Esophagus muscularis mucosa (tissue), 3 donors: Measurements from ENCODE around the gene WFDC10A.

Source experiments
- EP300 ChIP-seq: sonication (generic); formaldehyde crosslinking; IDR thresholded peaks from one replicate; pipeline ENCODE4 v1.6.1; 2017; ENCODE audit warnings: antibody characterized with exemption
- TF ChIP-seq, protein P1 (sequence below), 3 experiments: fragments of 200-600 bp in 2 of 3; fragments of 450-650 bp in 1 of 3; sonication (generic) in 2 of 3; IDR thresholded peaks; one replicate each; pipeline ENCODE4 v1.5.1; 2017 to 2019; ENCODE audit warnings: antibody characterized with exemption in 3 of 3, mild to moderate bottlenecking in 2 of 3, moderate library complexity in 1 of 3

DNA sequence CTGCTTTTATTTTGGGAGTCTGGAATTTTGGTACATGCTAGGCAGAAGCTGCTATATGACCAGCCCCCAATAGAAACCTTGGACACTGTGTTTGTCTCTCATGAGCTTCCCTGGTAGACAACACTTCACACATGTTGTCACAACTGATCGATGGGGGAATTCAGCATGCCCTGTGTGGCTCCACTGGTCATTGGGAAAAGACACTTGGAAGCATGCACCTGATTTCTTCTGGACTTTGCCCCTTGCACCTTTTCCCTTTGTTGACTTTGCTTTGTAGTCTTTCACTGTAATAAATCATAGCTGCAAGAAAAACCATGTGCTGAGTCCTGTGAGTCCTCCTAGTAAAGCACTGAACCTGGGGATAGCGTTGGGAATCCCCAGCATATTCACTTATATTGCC, 7.9 kb upstream of the WFDC10A start:
- TF ChIP-seq, protein P1, sequence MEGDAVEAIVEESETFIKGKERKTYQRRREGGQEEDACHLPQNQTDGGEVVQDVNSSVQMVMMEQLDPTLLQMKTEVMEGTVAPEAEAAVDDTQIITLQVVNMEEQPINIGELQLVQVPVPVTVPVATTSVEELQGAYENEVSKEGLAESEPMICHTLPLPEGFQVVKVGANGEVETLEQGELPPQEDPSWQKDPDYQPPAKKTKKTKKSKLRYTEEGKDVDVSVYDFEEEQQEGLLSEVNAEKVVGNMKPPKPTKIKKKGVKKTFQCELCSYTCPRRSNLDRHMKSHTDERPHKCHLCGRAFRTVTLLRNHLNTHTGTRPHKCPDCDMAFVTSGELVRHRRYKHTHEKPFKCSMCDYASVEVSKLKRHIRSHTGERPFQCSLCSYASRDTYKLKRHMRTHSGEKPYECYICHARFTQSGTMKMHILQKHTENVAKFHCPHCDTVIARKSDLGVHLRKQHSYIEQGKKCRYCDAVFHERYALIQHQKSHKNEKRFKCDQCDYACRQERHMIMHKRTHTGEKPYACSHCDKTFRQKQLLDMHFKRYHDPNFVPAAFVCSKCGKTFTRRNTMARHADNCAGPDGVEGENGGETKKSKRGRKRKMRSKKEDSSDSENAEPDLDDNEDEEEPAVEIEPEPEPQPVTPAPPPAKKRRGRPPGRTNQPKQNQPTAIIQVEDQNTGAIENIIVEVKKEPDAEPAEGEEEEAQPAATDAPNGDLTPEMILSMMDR (IDR thresholded peaks at IDR 0.05), result no peak
- TF ChIP-seq EP300, result no peak
